Neural cell (in vitro differentiated cells): ENCODE data around the gene HDHD2.

Experiments used
- CTCF ChIP-seq: fragments of 450-650 bp; IDR thresholded peaks from 2 replicates; pipeline ENCODE4 v1.5.1; 2014; ENCODE audit warnings: antibody characterized with exemption, mild to moderate bottlenecking, moderate library complexity; ENCODE audit not compliant: poor library complexity, severe bottlenecking
- EZH2 ChIP-seq: fragments of 200-600, 300-800 bp; shearing (Covaris generic), sonication (generic); IDR thresholded peaks from 2 replicates; pipeline ENCODE4 v1.6.1; 2014; ENCODE audit warnings: antibody characterized with exemption, low read length, borderline replicate concordance, mild to moderate bottlenecking; ENCODE audit not compliant: insufficient read depth, poor library complexity, severe bottlenecking
- POLR2AphosphoS5 ChIP-seq: IDR thresholded peaks from 2 replicates; pipeline ENCODE4 v1.6.1; 2012
- REST ChIP-seq: IDR thresholded peaks from 2 replicates; pipeline ENCODE4 v1.6.1; 2012; ENCODE audit warnings: borderline replicate concordance

- TF ChIP-seq CTCF (no peak), REST (no peak), EZH2 (no peak), POLR2AphosphoS5 (no peak)
These were observed 35.1 kb downstream of the HDHD2 start for GRCh38 chr18:47115205-47115604.
